Skin epidermis (tissue), 12 donors: Measurements from ENCODE around the gene UBTD1.
"Not testable (repeated sequence)": the region's sequence is repeated elsewhere in the genome, so short reads cannot be mapped to it uniquely, and the experiment has no call there.

Experiments
- H3K27ac ChIP-seq, 21 experiments: fragments of 200-600 bp; sonication (generic) in 11 of 21; one replicate each; pipeline ENCODE4 v1.5.0; 2020; ENCODE audit warnings: mild to moderate bottlenecking in 3 of 21, inconsistent platforms in 2 of 21, moderate library complexity in 2 of 21
- H3K4me3 ChIP-seq, 7 experiments: fragments of 200-600 bp; sonication (generic) in 2 of 7; one replicate each; pipeline ENCODE4 v1.5.0; 2020; ENCODE audit warnings: inconsistent platforms in 2 of 7, mild to moderate bottlenecking in 2 of 7, moderate library complexity in 1 of 7

The UBTD1 gene

GRCh38 chr10:97510686-97511085 is 12.0 kb downstream of the UBTD1 start:
- H3K4me3 ChIP-seq = no peak overlapping the region

GRCh38 chr10:97511711-97512440 is 13.2 kb downstream of the UBTD1 start:
- peak overlapping the region in 1 of 21 experiments; percentile 31 for H3K27ac ChIP-seq
- no peak overlapping the region for H3K4me3 ChIP-seq

More at GRCh38 chr10:97510686-97511085, 12.0 kb downstream of the UBTD1 start:
- no peak overlapping the region for H3K27ac ChIP-seq

- Histone ChIP-seq H3K27ac (no peak overlapping the region), H3K4me3 (no peak overlapping the region)
Observed at GRCh38 chr10:97512993-97513392, 14.3 kb downstream of the UBTD1 start.

GRCh38 chr10:97514344-97514743 is 15.6 kb downstream of the UBTD1 start:
- no peak overlapping the region for H3K4me3 ChIP-seq
- no peak overlapping the region for H3K27ac ChIP-seq

GRCh38 chr10:97515271-97515978 is 16.7 kb downstream of the UBTD1 start:
- no peak overlapping the region for H3K4me3 ChIP-seq

GRCh38 chr10:97517096-97517750 is 18.5 kb downstream of the UBTD1 start:
- H3K27ac ChIP-seq = peak overlapping the region in 9 of 21 experiments; percentile 9 to 58 (median 14)
- no peak overlapping the region for H3K4me3 ChIP-seq

More at GRCh38 chr10:97515271-97515978, 16.7 kb downstream of the UBTD1 start:
- peak overlapping the region in 1 of 21 experiments; percentile 4 for H3K27ac ChIP-seq

- Histone ChIP-seq H3K27ac (peak overlapping the region in 9 of 21 experiments; percentile 9 to 59 (median 13)), H3K4me3 (no peak overlapping the region)
Observed at GRCh38 chr10:97517778-97518300, 19.1 kb downstream of the UBTD1 start.

- no peak overlapping the region for H3K4me3 ChIP-seq
- peak overlapping the region in 10 of 21 experiments; percentile 0 to 59 (median 12) for H3K27ac ChIP-seq
Observed at GRCh38 chr10:97518301-97519043, 19.7 kb downstream of the UBTD1 start.

GRCh38 chr10:97519342-97519741 is 20.6 kb downstream of the UBTD1 start:
- peak overlapping the region in 1 of 21 experiments; percentile 59 for H3K27ac ChIP-seq

GRCh38 chr10:97520520-97520919 is 21.8 kb downstream of the UBTD1 start:
- H3K27ac ChIP-seq = no peak overlapping the region
- no peak overlapping the region for H3K4me3 ChIP-seq

More at GRCh38 chr10:97519342-97519741, 20.6 kb downstream of the UBTD1 start:
- no peak overlapping the region for H3K4me3 ChIP-seq

GRCh38 chr10:97520978-97521761 is 22.4 kb downstream of the UBTD1 start:
- no peak overlapping the region for H3K27ac ChIP-seq
- no peak overlapping the region for H3K4me3 ChIP-seq

GRCh38 chr10:97522071-97522470 is 23.3 kb downstream of the UBTD1 start:
- H3K27ac ChIP-seq = no peak overlapping the region
- no peak overlapping the region for H3K4me3 ChIP-seq

- H3K27ac ChIP-seq = no peak overlapping the region
Observed at GRCh38 chr10:97522937-97523336, 24.2 kb downstream of the UBTD1 start.

GRCh38 chr10:97525086-97525485 is 26.4 kb downstream of the UBTD1 start:
- Histone ChIP-seq H3K27ac (no peak overlapping the region), H3K4me3 (no peak overlapping the region)

More at GRCh38 chr10:97522937-97523336, 24.2 kb downstream of the UBTD1 start:
- H3K4me3 ChIP-seq = no peak overlapping the region

GRCh38 chr10:97525683-97526110 is 27.0 kb downstream of the UBTD1 start:
- H3K4me3 ChIP-seq = no peak overlapping the region
- no peak overlapping the region for H3K27ac ChIP-seq

- not testable (repeated sequence) for H3K27ac ChIP-seq, H3K4me3 ChIP-seq
Observed at GRCh38 chr10:97528876-97529275, 30.2 kb downstream of the UBTD1 start.

- Histone ChIP-seq H3K4me3 (no peak overlapping the region), H3K27ac (no peak overlapping the region)
Observed at GRCh38 chr10:97529685-97530465, 31.2 kb downstream of the UBTD1 start.
